ENCODE measurements around the gene INPP5D.

INPP5D gene

GRCh38 chr2:233213975-233214374 lies 153.8 kb downstream of the INPP5D start:
- DNase-seq, result no peak

- no peak for DNase-seq
Observed at GRCh38 chr2:233217892-233218377, 157.8 kb downstream of the INPP5D start.

- DNase-seq, result no peak
Observed at GRCh38 chr2:233218836-233219235, 158.7 kb downstream of the INPP5D start.

GRCh38 chr2:233219848-233220247 lies 159.7 kb downstream of the INPP5D start:
- DNase-seq, result no peak

GRCh38 chr2:233221378-233222063 lies 161.4 kb downstream of the INPP5D start:
- no peak for DNase-seq

GRCh38 chr2:233223059-233223894 lies 163.1 kb downstream of the INPP5D start:
- no peak for DNase-seq

- DNase-seq, result no peak
Observed at GRCh38 chr2:233225230-233226068, 165.3 kb downstream of the INPP5D start.

- no peak for DNase-seq
Observed at GRCh38 chr2:233226511-233227031, 166.4 kb downstream of the INPP5D start.

- DNase-seq, result no peak
Observed at GRCh38 chr2:233227346-233227978, 167.3 kb downstream of the INPP5D start.

GRCh38 chr2:233228376-233228775 lies 168.2 kb downstream of the INPP5D start:
- no peak for DNase-seq

- DNase-seq, result no peak
Observed at GRCh38 chr2:233233618-233234230, 173.6 kb downstream of the INPP5D start.

GRCh38 chr2:233234264-233234663 lies 174.1 kb downstream of the INPP5D start:
- DNase-seq, result no peak

GRCh38 chr2:233234996-233235395 lies 174.9 kb downstream of the INPP5D start:
- no peak for DNase-seq

- DNase-seq, result no peak
Observed at GRCh38 chr2:233235977-233236376, 175.8 kb downstream of the INPP5D start.

- no peak for DNase-seq
Observed at GRCh38 chr2:233236820-233237589, 176.9 kb downstream of the INPP5D start.

GRCh38 chr2:233240897-233241296 lies 180.8 kb downstream of the INPP5D start:
- no peak for DNase-seq

- no peak for DNase-seq
Observed at GRCh38 chr2:233241803-233242202, 181.7 kb downstream of the INPP5D start.

GRCh38 chr2:233242231-233242927 lies 182.2 kb downstream of the INPP5D start:
- no peak for DNase-seq

GRCh38 chr2:233243348-233243747 lies 183.2 kb downstream of the INPP5D start:
- DNase-seq, result no peak

- no peak for DNase-seq
Observed at GRCh38 chr2:233244818-233245217, 184.7 kb downstream of the INPP5D start.

GRCh38 chr2:233245406-233245805 lies 185.3 kb downstream of the INPP5D start:
- DNase-seq, result no peak

Measured in NCI-H1436 treated with DMSO at 0.1 percent for 48 hours (cell line).